ENCODE measurements around the gene IFT81.

IFT81 gene

DNA sequence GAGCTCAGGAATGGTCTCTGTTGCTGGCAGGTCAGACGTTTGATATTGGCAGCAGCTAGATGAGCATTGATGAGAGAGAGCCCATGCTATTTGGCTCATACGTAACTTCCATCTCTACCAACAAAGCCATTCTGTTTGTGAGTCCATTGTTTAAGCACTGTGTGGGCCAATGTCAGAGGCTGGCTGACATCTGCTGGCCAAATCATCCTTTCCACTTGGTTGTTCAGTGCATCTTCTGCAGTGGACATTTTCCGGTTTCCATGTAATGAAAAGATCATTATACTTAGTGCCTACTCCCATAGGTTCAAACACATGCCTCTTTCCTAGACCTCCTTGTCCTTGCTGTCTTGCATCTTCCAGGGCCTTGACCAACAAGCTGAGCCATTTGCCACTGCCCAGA lies 59.2 kb downstream of the IFT81 start:
- TF ChIP-seq, protein P1, sequence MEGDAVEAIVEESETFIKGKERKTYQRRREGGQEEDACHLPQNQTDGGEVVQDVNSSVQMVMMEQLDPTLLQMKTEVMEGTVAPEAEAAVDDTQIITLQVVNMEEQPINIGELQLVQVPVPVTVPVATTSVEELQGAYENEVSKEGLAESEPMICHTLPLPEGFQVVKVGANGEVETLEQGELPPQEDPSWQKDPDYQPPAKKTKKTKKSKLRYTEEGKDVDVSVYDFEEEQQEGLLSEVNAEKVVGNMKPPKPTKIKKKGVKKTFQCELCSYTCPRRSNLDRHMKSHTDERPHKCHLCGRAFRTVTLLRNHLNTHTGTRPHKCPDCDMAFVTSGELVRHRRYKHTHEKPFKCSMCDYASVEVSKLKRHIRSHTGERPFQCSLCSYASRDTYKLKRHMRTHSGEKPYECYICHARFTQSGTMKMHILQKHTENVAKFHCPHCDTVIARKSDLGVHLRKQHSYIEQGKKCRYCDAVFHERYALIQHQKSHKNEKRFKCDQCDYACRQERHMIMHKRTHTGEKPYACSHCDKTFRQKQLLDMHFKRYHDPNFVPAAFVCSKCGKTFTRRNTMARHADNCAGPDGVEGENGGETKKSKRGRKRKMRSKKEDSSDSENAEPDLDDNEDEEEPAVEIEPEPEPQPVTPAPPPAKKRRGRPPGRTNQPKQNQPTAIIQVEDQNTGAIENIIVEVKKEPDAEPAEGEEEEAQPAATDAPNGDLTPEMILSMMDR (IDR thresholded peaks at IDR 0.05; ENCODE audit: low read length, missing control alignments): no peak
- no peak overlapping the region for H3K4me3 ChIP-seq (replicated peaks; ENCODE audit: low read depth, low read length)
- DNase-seq (ENCODE audit: low read depth): no peak

DNA sequence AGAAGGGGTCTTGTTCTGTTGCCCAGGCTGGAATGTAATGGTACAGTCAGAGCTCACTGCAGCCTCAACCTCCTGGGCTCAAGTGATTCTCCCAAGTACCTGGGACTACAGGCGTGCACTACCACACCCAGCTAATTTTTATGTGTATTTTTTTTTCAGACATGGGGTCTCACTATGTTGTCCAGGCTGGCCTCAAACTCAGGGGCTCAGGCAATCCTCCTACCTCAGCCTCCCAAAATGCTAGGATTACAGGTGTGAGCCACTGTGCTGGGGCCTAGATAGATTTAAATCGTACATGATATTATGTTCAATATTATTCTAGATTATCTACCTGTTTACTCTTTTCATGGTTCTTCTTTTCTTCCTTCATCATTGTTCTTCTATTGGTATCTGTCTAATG lies 61.5 kb downstream of the IFT81 start:
- DNase-seq (ENCODE audit: low read depth): no peak
- no peak overlapping the region for H3K4me3 ChIP-seq (replicated peaks; ENCODE audit: low read depth, low read length)
- TF ChIP-seq, protein P1 (IDR thresholded peaks at IDR 0.05; ENCODE audit: low read length, missing control alignments): no peak

DNA sequence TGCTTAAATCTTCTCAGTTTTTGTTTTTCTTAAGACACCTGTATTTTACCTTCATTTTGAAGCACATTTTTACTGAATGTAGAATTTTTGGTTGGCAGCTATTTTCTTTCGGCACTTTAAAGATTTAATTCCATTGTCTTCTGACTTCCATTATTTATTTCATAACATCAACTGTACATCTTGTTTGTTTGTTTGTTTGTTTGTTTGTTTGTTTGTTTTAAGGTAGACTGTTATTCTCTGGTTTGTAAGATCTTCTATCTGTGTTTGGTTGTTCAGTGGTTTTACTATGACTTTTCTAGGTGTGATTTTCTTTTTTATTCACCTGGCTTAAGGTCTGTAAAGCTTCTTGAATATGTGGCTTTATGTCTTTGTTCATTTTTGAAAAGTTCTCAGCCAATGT lies 61.9 kb downstream of the IFT81 start:
- H3K4me3 ChIP-seq (replicated peaks; ENCODE audit: low read depth, low read length): no peak overlapping the region
- TF ChIP-seq, protein P1 (IDR thresholded peaks at IDR 0.05; ENCODE audit: low read length, missing control alignments): no peak

DNA sequence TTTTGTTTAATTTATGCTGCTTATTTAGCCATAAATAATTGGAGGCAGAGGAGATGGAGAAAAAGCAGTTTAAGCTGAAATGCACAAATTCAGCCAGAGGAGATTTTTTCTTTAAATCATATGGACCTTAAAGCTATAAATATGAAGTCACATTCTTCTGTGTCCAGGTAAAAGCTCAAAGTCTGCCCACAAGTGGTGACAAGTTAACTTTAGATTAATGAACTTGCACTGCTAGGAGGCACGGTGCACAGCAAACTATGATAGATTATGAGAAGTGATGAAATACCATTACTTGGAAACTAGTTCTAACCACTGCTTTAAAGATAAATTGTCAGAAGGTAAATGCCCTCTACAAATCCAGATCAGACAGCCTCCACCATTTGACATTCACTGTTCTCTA lies 69.0 kb downstream of the IFT81 start:
- H3K4me3 ChIP-seq (replicated peaks; ENCODE audit: low read depth, low read length): no peak overlapping the region
- TF ChIP-seq, protein P1 (IDR thresholded peaks at IDR 0.05; ENCODE audit: low read length, missing control alignments): no peak
- no peak for DNase-seq (ENCODE audit: low read depth)

More for the DNA sequence above, 61.9 kb downstream of the IFT81 start:
- no peak for DNase-seq (ENCODE audit: low read depth)

DNA sequence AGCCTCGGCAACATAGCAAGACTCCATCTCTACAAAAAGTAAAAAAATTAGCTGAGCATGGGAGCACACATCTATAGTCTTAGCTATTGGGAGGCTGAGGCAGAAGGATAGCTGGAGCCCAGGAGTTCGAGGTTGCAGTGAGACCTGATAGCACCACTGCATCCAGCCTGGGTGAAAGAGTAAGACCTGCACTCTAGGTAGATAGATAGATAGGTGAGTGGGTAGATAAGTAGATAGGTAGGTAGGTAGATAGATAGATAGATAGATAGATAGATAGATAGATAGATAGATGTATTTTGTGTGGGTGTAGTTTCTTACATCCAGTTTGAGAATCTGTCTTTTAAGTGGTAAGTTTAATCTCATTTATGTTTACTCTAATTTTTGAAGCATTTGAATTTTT lies 72.8 kb downstream of the IFT81 start:
- no peak overlapping the region for H3K4me3 ChIP-seq (replicated peaks; ENCODE audit: low read depth, low read length)
- TF ChIP-seq, protein P1 (IDR thresholded peaks at IDR 0.05; ENCODE audit: low read length, missing control alignments): no peak
- DNase-seq (ENCODE audit: low read depth): no peak

DNA sequence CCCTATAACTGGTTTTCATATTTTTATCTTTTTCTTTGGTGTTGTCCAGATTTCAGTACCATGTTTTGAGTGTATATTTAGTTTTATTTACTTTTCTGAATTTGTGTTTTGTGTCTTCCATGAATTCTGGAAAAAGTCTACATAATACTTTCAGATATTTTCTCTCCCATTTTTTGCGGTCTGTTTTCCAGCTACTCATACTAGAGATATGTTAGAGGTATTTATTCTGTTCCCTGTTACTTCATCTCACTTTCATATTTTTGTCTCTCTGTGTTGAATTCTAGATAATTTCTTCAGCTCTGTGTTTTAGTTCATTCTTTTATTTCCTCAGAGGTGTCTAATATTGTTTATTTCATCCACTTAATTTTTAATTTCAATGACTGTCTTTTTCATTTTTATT lies 74.2 kb downstream of the IFT81 start:
- TF ChIP-seq, protein P1 (IDR thresholded peaks at IDR 0.05; ENCODE audit: low read length, missing control alignments): no peak
- DNase-seq (ENCODE audit: low read depth): peak; percentile 10
- H3K4me3 ChIP-seq (replicated peaks; ENCODE audit: low read depth, low read length): no peak overlapping the region

DNA sequence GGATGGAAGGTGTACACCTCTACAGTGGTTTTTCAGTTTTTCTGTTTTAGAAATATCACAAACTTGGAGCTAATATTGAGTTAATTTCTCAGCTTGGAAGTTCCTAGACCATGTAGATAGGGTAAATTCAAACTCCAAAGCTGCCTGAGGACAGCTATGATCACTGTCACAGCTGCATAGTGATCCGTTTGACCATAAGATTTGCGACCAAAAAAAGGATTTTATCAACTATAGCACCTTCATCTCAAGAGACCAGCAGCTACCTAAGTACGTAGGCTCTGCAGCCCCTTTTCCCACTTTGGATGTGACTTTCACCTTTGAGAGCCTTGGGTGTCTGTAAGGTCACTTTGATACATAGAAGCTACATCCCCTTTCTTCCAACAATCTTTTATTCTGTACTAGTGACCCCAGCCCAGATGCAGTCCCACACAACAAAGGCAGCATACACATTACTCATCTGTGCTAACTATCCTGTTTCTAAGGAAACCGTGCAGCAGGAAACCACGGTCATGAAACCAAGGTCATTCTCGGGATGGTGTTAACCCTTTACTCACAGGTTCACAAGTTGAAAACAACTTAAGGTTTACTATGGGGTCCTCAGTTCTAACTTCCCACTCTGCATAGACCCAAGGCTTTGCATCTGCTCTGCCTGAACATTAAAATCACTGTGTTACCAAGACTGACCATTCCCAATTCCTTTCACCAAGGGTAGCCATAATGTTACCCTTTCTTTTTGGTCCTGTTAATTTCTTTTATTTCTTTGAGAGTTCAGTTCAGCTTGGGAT lies 75.4 kb downstream of the IFT81 start:
- TF ChIP-seq, protein P1 (IDR thresholded peaks at IDR 0.05; ENCODE audit: low read length, missing control alignments): no peak
- H3K4me3 ChIP-seq (replicated peaks; ENCODE audit: low read depth, low read length): no peak overlapping the region
- peak; percentile 79 for DNase-seq (ENCODE audit: low read depth)
